Measurements from ENCODE around the gene SKA1.
"Not testable (repeated sequence)": the region's sequence is repeated elsewhere in the genome, so short reads cannot be mapped to it uniquely, and the experiment has no call there.

SKA1 gene

DNA sequence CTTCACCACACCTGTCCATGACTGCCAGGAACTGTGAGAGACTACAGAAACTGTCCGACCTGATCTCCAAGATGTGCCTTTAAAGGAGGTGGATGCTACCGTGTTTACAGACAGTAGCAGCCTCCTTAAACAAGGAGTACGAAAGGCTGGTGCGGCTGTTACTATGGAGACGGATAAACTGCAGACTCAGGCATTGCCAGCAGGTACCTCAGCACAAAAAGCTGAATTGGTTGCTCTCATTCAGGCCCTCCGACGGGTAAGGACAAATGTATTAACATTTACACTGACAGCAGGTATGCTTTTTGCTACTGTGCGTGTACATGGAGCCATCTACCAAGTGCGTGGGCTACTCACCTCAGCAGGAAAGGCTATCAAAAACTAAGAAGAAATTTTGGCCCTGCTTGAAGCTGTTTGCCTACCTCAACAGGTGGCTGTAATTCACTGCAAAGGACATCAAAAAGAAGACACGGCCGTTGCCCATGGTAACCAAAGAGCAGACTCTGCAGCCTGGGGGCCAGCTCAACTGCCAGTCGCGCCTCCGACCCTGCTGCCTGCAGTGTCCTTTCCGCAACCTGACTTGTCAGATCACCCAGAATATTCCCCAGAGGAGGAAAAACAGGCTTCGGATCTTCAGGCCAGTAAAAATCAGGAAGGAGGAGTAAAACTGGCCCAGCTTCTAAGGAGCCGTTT, 30.9 kb downstream of the SKA1 start:
- no peak overlapping the region for H3K27ac ChIP-seq (ENCODE audit: low read length)
- H3K27me3 ChIP-seq (ENCODE audit: control insufficient read depth in 1 of 2, insufficient read depth in 2 of 2, low read length in 2 of 2) = peaks cover 5 to 18% of the 10 kb centered on the region in 2 donors
- H3K36me3 ChIP-seq (ENCODE audit: control insufficient read depth in 2 of 2, insufficient read depth in 2 of 2, low read length in 2 of 2) = no peaks in the 10 kb centered on the region
- H3K9ac ChIP-seq (ENCODE audit: low read length in 2 of 2) = no peak overlapping the region
- no peaks in the 10 kb centered on the region for H3K9me3 ChIP-seq (ENCODE audit: control insufficient read depth in 2 of 2, low read length in 2 of 2)
- no peaks in the 10 kb centered on the region for H3K4me1 ChIP-seq (ENCODE audit: control insufficient read depth, insufficient read depth, low read length)
- no peak overlapping the region for H3K4me3 ChIP-seq (ENCODE audit: low read length in 2 of 2)

DNA sequence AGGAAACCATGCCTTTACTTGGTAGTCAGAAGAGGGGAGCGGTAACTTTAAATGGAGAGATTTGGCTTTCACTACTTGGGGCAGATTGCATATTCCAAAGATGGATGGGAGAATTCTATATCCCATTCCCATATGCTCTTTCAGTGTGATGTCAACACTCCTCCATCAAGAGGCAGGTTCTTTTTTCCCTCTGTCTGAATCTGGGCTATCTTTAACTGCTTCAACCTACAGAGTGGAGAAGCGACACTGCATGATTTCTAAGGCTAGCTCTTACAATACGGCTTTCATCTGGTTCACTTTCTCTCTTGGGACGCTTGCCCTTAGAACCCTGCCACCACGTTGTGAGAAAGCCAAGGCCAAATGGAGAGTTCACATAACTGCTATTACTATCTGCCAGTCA, 34.4 kb downstream of the SKA1 start:
- Histone ChIP-seq H3K4me3 (ENCODE audit: low read length in 2 of 2) (no peak overlapping the region), H3K27ac (ENCODE audit: low read length) (no peak overlapping the region), H3K27me3 (ENCODE audit: control insufficient read depth in 1 of 2, insufficient read depth in 2 of 2, low read length in 2 of 2) (peaks cover 0 to 7% of the 10 kb centered on the region in 2 donors), H3K9ac (ENCODE audit: low read length in 2 of 2) (no peak overlapping the region), H3K9me3 (ENCODE audit: control insufficient read depth in 2 of 2, low read length in 2 of 2) (no peaks in the 10 kb centered on the region), H3K36me3 (ENCODE audit: control insufficient read depth in 2 of 2, insufficient read depth in 2 of 2, low read length in 2 of 2) (no peaks in the 10 kb centered on the region), H3K4me1 (ENCODE audit: control insufficient read depth, insufficient read depth, low read length) (no peaks in the 10 kb centered on the region)

DNA sequence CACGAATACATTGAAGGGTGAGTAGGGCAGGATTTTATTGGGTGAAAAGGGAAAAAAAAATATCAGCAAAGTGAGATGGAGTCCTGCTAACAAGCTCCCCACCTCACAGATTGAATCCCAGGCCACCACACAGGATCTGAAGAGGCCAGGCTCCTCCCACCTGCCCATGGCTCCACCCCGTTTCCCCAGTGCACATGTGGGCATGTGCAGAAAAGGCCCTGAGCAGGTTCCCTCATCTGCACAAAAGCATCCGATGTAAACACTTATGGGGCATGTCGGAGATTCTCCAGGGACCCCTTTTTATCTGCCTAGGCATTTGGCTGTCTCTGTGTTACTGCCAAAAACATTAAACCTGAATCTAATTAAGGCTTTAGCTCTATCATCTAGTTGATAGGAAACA, 35.2 kb downstream of the SKA1 start:
- Histone ChIP-seq H3K9ac (ENCODE audit: low read length in 2 of 2) (no peak overlapping the region), H3K27me3 (ENCODE audit: control insufficient read depth in 1 of 2, insufficient read depth in 2 of 2, low read length in 2 of 2) (peaks cover 0 to 7% of the 10 kb centered on the region in 2 donors), H3K9me3 (ENCODE audit: control insufficient read depth in 2 of 2, low read length in 2 of 2) (no peaks in the 10 kb centered on the region), H3K4me3 (ENCODE audit: low read length in 2 of 2) (no peak overlapping the region), H3K36me3 (ENCODE audit: control insufficient read depth in 2 of 2, insufficient read depth in 2 of 2, low read length in 2 of 2) (no peaks in the 10 kb centered on the region), H3K27ac (ENCODE audit: low read length) (no peak overlapping the region), H3K4me1 (ENCODE audit: control insufficient read depth, insufficient read depth, low read length) (no peaks in the 10 kb centered on the region)

DNA sequence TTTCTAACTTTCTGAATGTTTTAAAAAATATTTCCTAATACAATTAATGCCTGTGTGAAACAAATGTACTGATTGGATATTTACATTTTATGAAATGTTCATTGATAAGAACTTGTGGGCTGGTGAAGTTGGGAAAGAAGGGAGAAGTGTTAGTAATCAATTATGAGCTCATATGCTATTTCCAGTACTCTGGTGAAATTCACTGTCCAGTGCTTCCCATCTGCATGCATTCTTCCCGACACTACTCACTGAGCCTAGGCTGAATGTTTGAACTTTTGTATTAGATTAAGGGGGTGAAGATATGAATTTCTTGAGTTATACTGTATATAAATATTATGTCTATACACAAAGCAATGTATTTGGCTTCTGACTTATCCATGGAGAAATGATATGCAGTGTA, 36.0 kb downstream of the SKA1 start:
- peaks cover 0 to 4% of the 10 kb centered on the region in 2 donors for H3K27me3 ChIP-seq (ENCODE audit: control insufficient read depth in 1 of 2, insufficient read depth in 2 of 2, low read length in 2 of 2)
- no peaks in the 10 kb centered on the region for H3K4me1 ChIP-seq (ENCODE audit: control insufficient read depth, insufficient read depth, low read length)
- no peak overlapping the region for H3K4me3 ChIP-seq (ENCODE audit: low read length in 2 of 2)
- H3K36me3 ChIP-seq (ENCODE audit: control insufficient read depth in 2 of 2, insufficient read depth in 2 of 2, low read length in 2 of 2) = no peaks in the 10 kb centered on the region
- H3K27ac ChIP-seq (ENCODE audit: low read length) = no peak overlapping the region
- H3K9me3 ChIP-seq (ENCODE audit: control insufficient read depth in 2 of 2, low read length in 2 of 2) = no peaks in the 10 kb centered on the region
- H3K9ac ChIP-seq (ENCODE audit: low read length in 2 of 2) = no peak overlapping the region

DNA sequence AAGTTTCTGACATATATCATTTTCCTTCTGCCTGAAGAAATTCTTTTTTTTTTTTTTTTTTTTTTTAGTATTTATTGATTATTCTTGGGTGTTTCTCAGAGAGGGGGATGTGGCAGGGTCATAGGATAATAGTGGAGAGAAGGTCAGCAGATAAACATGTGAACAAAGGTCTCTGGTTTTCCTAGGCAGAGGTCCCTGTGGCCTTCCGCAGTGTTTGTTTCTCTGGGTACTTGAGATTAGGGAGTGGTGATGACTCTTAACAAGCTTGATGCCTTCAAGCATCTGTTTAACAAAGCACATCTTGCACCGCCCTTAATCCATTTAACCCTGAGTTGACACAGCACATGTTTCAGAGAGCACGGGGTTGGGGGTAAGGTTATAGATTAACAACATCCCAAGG, 42.0 kb downstream of the SKA1 start:
- not testable (repeated sequence) for H3K9me3 ChIP-seq (ENCODE audit: control insufficient read depth in 2 of 2, low read length in 2 of 2); H3K4me1 ChIP-seq (ENCODE audit: control insufficient read depth, insufficient read depth, low read length); H3K4me3 ChIP-seq (ENCODE audit: low read length in 2 of 2); H3K9ac ChIP-seq (ENCODE audit: low read length in 2 of 2); H3K36me3 ChIP-seq (ENCODE audit: control insufficient read depth in 2 of 2, insufficient read depth in 2 of 2, low read length in 2 of 2); H3K27ac ChIP-seq (ENCODE audit: low read length); H3K27me3 ChIP-seq (ENCODE audit: control insufficient read depth in 1 of 2, insufficient read depth in 2 of 2, low read length in 2 of 2)

DNA sequence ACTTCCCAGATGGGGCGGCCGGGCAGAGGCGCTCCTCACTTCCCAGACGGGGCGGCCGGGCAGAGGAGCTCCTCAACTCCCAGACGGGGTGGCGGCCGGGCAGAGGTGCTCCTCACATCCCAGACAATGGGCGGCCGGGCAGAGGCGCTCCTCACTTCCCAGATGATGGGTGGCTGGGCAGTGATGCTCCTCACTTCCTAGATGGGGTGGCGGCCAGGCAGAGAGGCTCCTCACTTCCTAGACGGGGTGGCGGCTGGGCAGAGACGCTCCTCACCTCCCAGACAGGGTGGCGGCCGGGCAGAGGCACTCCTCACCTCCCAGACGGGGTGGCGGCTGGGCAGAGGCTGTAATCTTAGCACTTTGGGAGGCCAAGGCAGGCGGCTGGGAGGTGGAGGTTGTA, 42.9 kb downstream of the SKA1 start:
- not testable (repeated sequence) for H3K9ac ChIP-seq (ENCODE audit: low read length in 2 of 2); H3K4me3 ChIP-seq (ENCODE audit: low read length in 2 of 2); H3K27ac ChIP-seq (ENCODE audit: low read length); H3K27me3 ChIP-seq (ENCODE audit: control insufficient read depth in 1 of 2, insufficient read depth in 2 of 2, low read length in 2 of 2); H3K4me1 ChIP-seq (ENCODE audit: control insufficient read depth, insufficient read depth, low read length); H3K36me3 ChIP-seq (ENCODE audit: control insufficient read depth in 2 of 2, insufficient read depth in 2 of 2, low read length in 2 of 2); H3K9me3 ChIP-seq (ENCODE audit: control insufficient read depth in 2 of 2, low read length in 2 of 2)

DNA sequence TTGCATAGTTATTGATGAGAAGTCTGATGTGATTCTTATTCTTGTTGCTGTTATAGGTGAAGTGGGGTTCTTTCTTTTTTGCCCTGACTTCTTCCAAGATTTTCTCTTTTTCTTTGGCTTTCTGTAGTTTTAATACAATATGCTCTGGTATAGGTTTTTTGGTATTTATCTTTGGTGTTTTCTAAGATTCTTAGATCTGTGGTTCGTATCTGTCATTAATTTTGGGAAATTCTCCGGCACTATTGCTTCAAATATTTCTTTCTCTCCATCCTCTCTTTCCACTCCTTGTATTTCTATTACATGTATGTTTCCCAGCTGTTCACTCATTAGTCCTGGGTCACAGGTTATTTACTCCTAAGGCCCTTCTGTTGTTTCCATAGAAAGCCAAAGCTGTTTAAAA, 43.8 kb downstream of the SKA1 start:
- Histone ChIP-seq H3K36me3 (ENCODE audit: control insufficient read depth in 2 of 2, insufficient read depth in 2 of 2, low read length in 2 of 2) (no peaks in the 10 kb centered on the region), H3K27ac (ENCODE audit: low read length) (no peak overlapping the region), H3K27me3 (ENCODE audit: control insufficient read depth in 1 of 2, insufficient read depth in 2 of 2, low read length in 2 of 2) (peaks cover 0 to 4% of the 10 kb centered on the region in 2 donors), H3K4me3 (ENCODE audit: low read length in 2 of 2) (no peak overlapping the region), H3K4me1 (ENCODE audit: control insufficient read depth, insufficient read depth, low read length) (no peaks in the 10 kb centered on the region), H3K9me3 (ENCODE audit: control insufficient read depth in 2 of 2, low read length in 2 of 2) (no peaks in the 10 kb centered on the region), H3K9ac (ENCODE audit: low read length in 2 of 2) (no peak overlapping the region)

DNA sequence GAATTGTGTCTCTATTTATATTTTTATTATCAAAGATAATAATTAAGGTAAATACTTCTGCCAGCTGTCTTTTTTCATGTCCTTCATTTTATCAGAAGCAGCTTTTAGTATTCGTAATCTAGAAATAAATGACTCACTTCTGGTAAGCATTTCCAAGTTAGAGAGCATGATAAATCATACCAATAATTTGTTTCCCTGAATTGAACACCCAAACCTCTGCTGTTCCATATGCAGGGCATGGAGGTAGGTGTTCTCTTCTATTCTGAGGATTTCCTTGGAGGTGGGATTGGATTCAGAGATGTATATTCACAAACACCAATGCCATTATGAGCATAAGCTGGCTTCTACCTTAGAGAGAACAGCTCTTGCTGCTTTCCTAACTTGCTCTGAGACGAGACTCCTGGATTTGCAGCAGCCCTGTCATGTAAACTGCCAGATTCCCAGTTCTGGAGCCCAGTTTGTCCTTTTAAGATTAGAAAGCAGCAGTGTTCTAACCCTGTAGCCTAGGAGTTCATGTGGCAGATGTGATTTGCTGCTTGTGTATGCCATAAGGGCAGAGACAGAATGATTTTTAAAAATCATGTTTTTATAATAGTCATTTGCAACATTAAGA, 47.5 kb downstream of the SKA1 start:
- Histone ChIP-seq H3K27ac (ENCODE audit: low read length) (no peak overlapping the region), H3K4me1 (ENCODE audit: control insufficient read depth, insufficient read depth, low read length) (no peaks in the 10 kb centered on the region), H3K36me3 (ENCODE audit: control insufficient read depth in 2 of 2, insufficient read depth in 2 of 2, low read length in 2 of 2) (no peaks in the 10 kb centered on the region), H3K4me3 (ENCODE audit: low read length in 2 of 2) (no peak overlapping the region), H3K9ac (ENCODE audit: low read length in 2 of 2) (no peak overlapping the region), H3K27me3 (ENCODE audit: control insufficient read depth in 1 of 2, insufficient read depth in 2 of 2, low read length in 2 of 2) (peaks cover 0 to 4% of the 10 kb centered on the region in 2 donors), H3K9me3 (ENCODE audit: control insufficient read depth in 2 of 2, low read length in 2 of 2) (no peaks in the 10 kb centered on the region)

DNA sequence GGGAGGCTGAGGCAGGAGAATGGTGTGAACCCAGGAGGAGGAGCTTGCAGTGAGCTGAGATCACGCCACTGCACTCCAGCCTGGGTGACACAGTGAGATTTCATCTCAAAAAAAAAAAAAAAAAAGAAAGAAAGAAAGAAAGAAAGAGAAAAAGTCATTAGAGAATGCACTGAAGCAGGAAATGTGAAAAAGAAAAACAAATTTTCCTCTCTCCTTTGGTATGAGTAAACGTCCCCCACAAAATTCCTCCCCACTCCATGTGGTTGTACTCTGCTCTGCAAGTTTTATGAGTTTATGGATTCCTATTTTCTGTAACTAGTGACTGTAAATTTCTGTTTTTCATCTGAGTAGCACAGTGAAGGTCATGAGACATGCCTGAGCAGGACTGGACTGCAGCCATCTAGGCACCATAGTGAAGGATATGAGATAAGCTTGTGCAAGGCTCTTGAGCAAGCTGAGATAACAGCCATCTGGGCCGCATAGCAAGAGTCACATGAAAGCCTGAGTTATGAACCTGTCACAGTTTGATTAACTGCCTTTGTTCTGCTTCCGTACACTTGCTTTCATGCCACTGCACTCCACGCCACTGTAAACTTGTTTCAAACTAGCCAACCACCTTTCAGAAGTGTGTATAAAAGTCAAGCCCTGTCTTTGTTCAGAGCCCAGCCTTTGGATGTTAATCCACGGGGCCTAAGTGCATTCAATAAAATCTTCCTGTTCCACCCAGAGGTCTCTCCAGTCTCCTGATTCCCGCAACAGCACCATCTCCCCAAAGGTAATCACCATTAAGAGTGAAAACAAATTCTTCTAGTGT, 50.2 kb downstream of the SKA1 start:
- no peaks in the 10 kb centered on the region for H3K4me1 ChIP-seq (ENCODE audit: control insufficient read depth, insufficient read depth, low read length)
- peaks cover 0 to 4% of the 10 kb centered on the region in 2 donors for H3K27me3 ChIP-seq (ENCODE audit: control insufficient read depth in 1 of 2, insufficient read depth in 2 of 2, low read length in 2 of 2)
- H3K27ac ChIP-seq (ENCODE audit: low read length) = no peak overlapping the region
- no peak overlapping the region for H3K9ac ChIP-seq (ENCODE audit: low read length in 2 of 2)
- no peaks in the 10 kb centered on the region for H3K9me3 ChIP-seq (ENCODE audit: control insufficient read depth in 2 of 2, low read length in 2 of 2)
- H3K4me3 ChIP-seq (ENCODE audit: low read length in 2 of 2) = no peak overlapping the region
- H3K36me3 ChIP-seq (ENCODE audit: control insufficient read depth in 2 of 2, insufficient read depth in 2 of 2, low read length in 2 of 2) = no peaks in the 10 kb centered on the region

DNA sequence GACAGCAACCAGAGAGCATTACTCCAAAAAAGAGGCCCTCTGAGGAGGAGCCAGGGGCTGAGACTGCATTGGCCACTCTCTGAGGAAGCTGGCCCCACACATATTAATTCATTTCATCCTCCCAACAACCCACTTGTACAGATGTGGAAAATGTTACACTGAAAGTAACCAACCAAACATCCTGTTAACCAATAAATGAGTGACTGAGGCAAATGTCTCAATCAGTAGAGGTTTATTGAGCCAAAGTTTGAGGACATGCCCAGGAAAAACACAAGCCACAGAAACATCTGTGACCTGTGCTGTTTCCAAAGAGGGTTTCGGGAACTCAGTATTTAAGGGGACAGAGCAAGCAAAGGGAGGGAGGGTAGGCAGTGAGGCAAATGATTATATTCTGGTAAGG, 53.0 kb downstream of the SKA1 start:
- H3K36me3 ChIP-seq (ENCODE audit: control insufficient read depth in 2 of 2, insufficient read depth in 2 of 2, low read length in 2 of 2) = no peaks in the 10 kb centered on the region
- no peak overlapping the region for H3K9ac ChIP-seq (ENCODE audit: low read length in 2 of 2)
- no peaks in the 10 kb centered on the region for H3K4me1 ChIP-seq (ENCODE audit: control insufficient read depth, insufficient read depth, low read length)
- H3K27me3 ChIP-seq (ENCODE audit: control insufficient read depth in 1 of 2, insufficient read depth in 2 of 2, low read length in 2 of 2) = peaks cover 0 to 2% of the 10 kb centered on the region in 2 donors
- no peak overlapping the region for H3K27ac ChIP-seq (ENCODE audit: low read length)
- no peak overlapping the region for H3K4me3 ChIP-seq (ENCODE audit: low read length in 2 of 2)
- H3K9me3 ChIP-seq (ENCODE audit: control insufficient read depth in 2 of 2, low read length in 2 of 2) = no peaks in the 10 kb centered on the region
